ENCODE measurements around the gene SSB.

DNA sequence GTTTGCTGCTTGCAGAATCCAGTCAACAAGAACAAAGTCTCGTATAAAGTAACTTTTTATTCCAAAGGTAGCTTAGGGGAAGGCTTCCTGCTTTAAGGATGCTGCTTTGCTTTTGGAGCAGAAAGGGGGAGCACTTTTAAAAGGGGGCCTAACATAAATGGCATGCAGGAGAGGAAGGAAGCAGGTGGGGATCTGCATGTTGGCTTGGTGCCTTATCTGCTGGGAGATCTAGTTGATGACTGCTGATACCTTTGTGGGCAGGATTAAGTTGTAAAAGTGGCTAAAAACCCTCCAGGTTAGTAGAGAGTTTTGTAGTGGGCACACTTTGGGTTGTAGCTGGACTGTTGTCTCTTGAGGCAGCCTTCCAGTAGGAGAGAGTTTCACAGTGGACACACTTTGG is 51.0 kb downstream of the SSB start:
- TF ChIP-seq, protein P1, sequence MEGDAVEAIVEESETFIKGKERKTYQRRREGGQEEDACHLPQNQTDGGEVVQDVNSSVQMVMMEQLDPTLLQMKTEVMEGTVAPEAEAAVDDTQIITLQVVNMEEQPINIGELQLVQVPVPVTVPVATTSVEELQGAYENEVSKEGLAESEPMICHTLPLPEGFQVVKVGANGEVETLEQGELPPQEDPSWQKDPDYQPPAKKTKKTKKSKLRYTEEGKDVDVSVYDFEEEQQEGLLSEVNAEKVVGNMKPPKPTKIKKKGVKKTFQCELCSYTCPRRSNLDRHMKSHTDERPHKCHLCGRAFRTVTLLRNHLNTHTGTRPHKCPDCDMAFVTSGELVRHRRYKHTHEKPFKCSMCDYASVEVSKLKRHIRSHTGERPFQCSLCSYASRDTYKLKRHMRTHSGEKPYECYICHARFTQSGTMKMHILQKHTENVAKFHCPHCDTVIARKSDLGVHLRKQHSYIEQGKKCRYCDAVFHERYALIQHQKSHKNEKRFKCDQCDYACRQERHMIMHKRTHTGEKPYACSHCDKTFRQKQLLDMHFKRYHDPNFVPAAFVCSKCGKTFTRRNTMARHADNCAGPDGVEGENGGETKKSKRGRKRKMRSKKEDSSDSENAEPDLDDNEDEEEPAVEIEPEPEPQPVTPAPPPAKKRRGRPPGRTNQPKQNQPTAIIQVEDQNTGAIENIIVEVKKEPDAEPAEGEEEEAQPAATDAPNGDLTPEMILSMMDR (IDR thresholded peaks at IDR 0.05; ENCODE audit: low read depth, low read length): no peak
- TF ChIP-seq EZH2phosphoT487 (IDR thresholded peaks at IDR 0.05; ENCODE audit: low read depth): no peak

Data from OCI-LY3 (cell line).